Measurements from ENCODE around the gene TIMM10B. TPM values are rescaled to one million over a fixed set of nuclear protein-coding genes. Genes with fewer than 3 reads are reported as not detected.
"Not testable (repeated sequence)": the region's sequence is repeated elsewhere in the genome, so short reads cannot be mapped to it uniquely, and the experiment has no call there.

TIMM10B gene
- total RNA-seq, 2 donors from 2014 or later = 32.7 to 35.1 TPM

DNA sequence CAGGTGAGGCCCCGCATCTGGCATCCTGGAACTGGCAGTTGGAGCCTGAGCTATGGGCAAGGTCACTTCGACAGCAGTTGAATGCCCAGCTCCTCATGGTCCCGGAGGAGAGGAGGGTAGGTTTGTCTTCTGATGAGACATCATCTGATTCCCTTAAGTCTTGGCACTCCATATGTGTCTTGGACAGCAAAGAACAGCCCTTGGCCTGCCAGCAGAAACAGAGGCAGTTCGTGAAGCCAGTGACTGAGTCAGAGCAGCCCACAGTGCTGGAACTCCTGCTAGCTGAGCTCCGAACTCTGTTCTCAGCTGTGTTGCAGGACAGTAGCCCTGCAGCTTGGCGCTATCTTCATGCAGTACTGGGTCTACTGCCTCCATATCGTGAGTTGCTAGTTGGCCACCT lies 16.8 kb downstream of the TIMM10B start:
- no peak overlapping the region for H3K27ac Mint-ChIP-seq
- no peaks in the 10 kb centered on the region for H3K4me1 Mint-ChIP-seq (ENCODE audit: low read depth)
- H3K9me3 Mint-ChIP-seq = no peaks in the 10 kb centered on the region
- no peak for DNase-seq
- H3K36me3 Mint-ChIP-seq (ENCODE audit: insufficient read depth in 2 of 2) = peaks cover 3 to 12% of the 10 kb centered on the region in 2 donors
- peak in 1 of 2 donors; percentile 9 for ATAC-seq (replicated peaks in 1 of 2)
- H3K4me3 Mint-ChIP-seq = no peak overlapping the region
- no peaks in the 10 kb centered on the region for H3K27me3 Mint-ChIP-seq (ENCODE audit: low read depth)

DNA sequence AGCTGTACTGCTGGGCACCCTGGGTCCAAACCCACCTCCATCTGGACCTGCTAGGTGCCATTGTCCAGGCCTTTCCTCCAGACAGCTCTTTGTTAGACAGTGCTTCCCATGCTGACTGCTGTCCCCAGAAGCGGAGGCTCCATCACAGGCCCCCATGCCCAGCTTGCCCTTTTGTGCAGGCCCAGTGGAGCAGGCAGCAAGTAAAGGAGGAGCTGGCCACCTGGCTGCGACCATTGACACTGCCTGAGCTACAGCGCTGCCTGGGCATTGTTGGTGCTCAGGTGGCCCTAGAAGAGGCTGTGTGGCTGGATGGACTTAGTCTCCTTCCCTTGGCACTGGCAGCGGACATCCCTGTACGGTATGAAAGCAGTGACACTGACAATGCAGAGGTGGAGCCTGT lies 17.2 kb downstream of the TIMM10B start:
- Mint-ChIP-seq H3K4me1 (ENCODE audit: low read depth) (no peaks in the 10 kb centered on the region), H3K27ac (no peak overlapping the region), H3K36me3 (ENCODE audit: insufficient read depth in 2 of 2) (peaks cover 3 to 13% of the 10 kb centered on the region in 2 donors), H3K4me3 (no peak overlapping the region), H3K27me3 (ENCODE audit: low read depth) (no peaks in the 10 kb centered on the region), H3K9me3 (no peaks in the 10 kb centered on the region)
- ATAC-seq (replicated peaks in 1 of 2) (peak in 1 of 2 donors; percentile 9), DNase-seq (no peak)

DNA sequence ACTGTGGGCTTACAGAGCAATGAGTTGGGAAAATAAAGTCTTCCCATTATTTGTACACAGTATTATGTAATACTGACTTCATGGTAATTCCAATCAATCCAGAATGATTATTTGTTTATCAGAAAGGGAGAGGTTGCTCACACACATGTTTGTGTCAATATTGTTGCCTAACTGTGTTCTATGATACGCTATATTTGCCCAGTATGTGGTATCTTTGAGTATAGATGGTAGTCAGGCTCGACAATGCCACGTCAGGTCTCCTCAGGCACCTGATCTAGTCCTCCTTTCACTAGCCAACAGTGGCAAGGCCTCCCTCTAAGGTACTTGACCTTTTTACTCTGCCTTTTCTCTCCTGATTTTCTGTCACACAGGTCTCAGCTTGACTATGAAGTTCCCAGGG lies 21.1 kb downstream of the TIMM10B start:
- H3K27me3 Mint-ChIP-seq (ENCODE audit: low read depth) = no peaks in the 10 kb centered on the region
- no peaks in the 10 kb centered on the region for H3K4me1 Mint-ChIP-seq (ENCODE audit: low read depth)
- H3K4me3 Mint-ChIP-seq = no peak overlapping the region
- H3K9me3 Mint-ChIP-seq = no peaks in the 10 kb centered on the region
- no peak for DNase-seq
- ATAC-seq (replicated peaks in 1 of 2) = no peak
- H3K27ac Mint-ChIP-seq = no peak overlapping the region
- peaks cover 5 to 13% of the 10 kb centered on the region in 2 donors for H3K36me3 Mint-ChIP-seq (ENCODE audit: insufficient read depth in 2 of 2)

DNA sequence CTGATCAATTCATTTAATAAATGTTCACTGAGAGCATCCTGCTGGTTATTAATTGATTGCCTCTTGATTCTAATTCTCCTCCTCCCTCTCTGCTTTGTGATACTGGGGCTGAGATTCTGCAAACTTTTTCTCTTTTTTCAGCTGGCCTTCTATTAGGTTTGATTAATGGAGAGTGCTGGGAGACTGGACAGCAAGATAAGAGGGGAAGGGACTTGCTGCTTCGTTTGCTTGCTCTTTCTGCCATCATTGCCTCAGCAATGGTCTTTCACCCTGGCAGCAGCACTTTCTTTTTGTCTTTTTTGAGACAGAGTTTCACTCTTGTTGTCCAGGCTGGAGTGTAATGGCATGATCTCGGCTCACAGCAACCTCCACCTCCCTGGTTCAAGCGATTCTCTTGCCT lies 22.9 kb downstream of the TIMM10B start:
- no peak for ATAC-seq (replicated peaks in 1 of 2)
- Mint-ChIP-seq H3K27ac (no peak overlapping the region), H3K9me3 (no peaks in the 10 kb centered on the region), H3K4me1 (ENCODE audit: low read depth) (no peaks in the 10 kb centered on the region), H3K4me3 (no peak overlapping the region), H3K27me3 (ENCODE audit: low read depth) (no peaks in the 10 kb centered on the region), H3K36me3 (ENCODE audit: insufficient read depth in 2 of 2) (peaks cover 5 to 13% of the 10 kb centered on the region in 2 donors)
- DNase-seq = no peak

DNA sequence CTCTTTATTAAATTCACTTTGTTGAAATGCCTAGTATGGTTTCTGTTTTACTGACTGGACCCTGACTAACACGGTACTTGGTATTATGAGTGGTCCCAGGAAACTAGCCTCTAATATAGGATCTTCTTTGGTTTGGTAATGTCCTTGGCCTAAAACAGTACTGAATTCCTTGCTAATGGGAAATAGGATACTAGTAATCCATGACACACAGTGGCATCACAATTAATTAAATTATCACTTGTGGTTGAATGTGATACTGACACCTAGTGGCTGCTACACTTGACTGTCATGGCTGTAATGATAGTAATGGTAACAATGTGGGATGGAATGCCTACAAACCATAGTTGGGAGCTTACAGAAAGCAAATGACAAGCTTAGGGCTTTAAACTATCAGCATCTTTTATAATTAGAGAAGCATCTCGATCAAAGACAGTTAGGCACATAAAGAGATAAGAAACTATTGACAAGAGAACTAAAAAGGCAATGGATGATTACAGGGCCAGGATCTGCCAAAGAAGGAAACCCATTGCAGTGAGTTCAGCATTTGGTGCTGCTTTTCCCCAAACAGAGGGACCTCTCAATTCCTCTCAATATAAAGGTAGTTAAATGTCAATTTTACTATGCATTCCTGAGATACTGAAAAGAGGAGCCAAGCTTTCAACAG lies 24.4 kb downstream of the TIMM10B start:
- Mint-ChIP-seq H3K9me3 (no peaks in the 10 kb centered on the region), H3K27ac (peak overlapping the region; percentile 22), H3K4me3 (no peak overlapping the region), H3K4me1 (ENCODE audit: low read depth) (no peaks in the 10 kb centered on the region), H3K36me3 (ENCODE audit: insufficient read depth in 2 of 2) (peaks cover 5 to 15% of the 10 kb centered on the region in 2 donors), H3K27me3 (ENCODE audit: low read depth) (no peaks in the 10 kb centered on the region)
- ATAC-seq (replicated peaks in 1 of 2) (peak in 1 of 2 donors; percentile 32), DNase-seq (no peak)

DNA sequence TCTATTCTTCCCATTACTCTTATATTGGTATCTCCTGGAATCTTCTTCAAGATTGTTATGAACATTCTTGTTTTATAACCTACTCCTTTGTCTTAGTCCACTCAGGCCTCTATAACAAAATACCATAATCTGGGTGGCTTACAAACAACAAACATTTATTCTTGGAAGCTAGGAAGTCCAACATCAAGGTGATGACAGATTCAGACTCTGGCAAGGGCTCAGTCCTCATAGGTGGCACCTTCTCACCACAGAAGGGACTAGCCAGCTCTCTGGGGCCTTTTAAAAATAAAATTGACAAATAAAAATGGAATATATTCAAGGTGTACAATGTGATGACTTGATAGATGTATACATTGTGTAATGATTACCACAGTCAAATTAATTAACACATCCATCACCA lies 35.6 kb downstream of the TIMM10B start:
- H3K4me1 Mint-ChIP-seq (ENCODE audit: low read depth) = no peaks in the 10 kb centered on the region
- no peak for ATAC-seq (replicated peaks in 1 of 2)

DNA sequence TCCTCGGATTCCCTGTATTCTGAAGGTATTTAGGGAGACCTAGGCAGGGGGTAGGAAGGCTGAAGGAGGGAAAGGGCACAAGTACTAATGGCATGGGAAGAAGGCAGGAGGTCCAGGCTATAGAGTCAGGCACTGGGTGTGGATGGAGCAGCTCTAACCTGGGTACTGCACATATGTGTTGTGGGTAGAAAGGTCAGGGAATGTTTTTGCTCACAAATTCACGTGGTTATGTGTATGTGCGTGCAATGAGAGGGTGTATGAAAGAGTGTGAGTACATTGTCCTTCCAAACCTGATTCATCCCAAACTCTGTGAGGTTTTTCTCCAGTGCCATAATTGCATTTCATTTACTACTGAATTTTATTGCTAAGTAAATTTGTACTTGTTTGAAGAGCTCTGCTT lies 39.0 kb downstream of the TIMM10B start:
- Mint-ChIP-seq H3K27ac (no peak overlapping the region), H3K36me3 (ENCODE audit: insufficient read depth in 2 of 2) (peaks cover 5 to 17% of the 10 kb centered on the region in 2 donors), H3K9me3 (no peaks in the 10 kb centered on the region), H3K27me3 (ENCODE audit: low read depth) (no peaks in the 10 kb centered on the region), H3K4me1 (ENCODE audit: low read depth) (peaks cover 21% of the 10 kb centered on the region), H3K4me3 (no peak overlapping the region)
- DNase-seq = no peak
- ATAC-seq (replicated peaks in 1 of 2) = no peak

More for the DNA sequence above, 35.6 kb downstream of the TIMM10B start:
- Mint-ChIP-seq H3K27ac (no peak overlapping the region), H3K27me3 (ENCODE audit: low read depth) (no peaks in the 10 kb centered on the region), H3K9me3 (no peaks in the 10 kb centered on the region), H3K4me3 (no peak overlapping the region), H3K36me3 (ENCODE audit: insufficient read depth in 2 of 2) (peaks cover 5 to 20% of the 10 kb centered on the region in 2 donors)
- DNase-seq = no peak

DNA sequence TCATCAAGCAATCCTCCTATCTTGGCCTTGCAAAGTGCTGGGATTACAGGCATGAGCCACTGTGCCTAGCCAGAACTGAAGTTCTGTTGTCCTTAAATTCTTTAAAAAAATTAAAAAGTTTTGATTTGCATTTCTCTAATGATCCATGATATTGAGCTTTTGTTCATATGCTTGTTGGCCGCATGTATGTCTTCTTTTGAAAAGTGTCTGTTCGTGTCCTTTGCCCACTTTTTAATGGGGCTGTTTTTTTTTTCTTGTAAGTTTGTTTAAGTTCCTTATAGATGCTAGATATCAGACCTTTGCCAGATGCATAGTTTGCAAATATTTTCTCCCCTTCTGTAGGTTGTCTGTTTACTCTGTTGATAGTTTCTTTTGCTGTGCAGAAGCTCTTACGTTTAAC lies 40.6 kb downstream of the TIMM10B start:
- H3K4me3 Mint-ChIP-seq; ATAC-seq (replicated peaks in 1 of 2); DNase-seq; H3K27ac Mint-ChIP-seq; H3K36me3 Mint-ChIP-seq (ENCODE audit: insufficient read depth in 2 of 2); H3K9me3 Mint-ChIP-seq; H3K27me3 Mint-ChIP-seq (ENCODE audit: low read depth): not testable (repeated sequence)
- H3K4me1 Mint-ChIP-seq (ENCODE audit: low read depth) = peaks cover 38% of the 10 kb centered on the region

DNA sequence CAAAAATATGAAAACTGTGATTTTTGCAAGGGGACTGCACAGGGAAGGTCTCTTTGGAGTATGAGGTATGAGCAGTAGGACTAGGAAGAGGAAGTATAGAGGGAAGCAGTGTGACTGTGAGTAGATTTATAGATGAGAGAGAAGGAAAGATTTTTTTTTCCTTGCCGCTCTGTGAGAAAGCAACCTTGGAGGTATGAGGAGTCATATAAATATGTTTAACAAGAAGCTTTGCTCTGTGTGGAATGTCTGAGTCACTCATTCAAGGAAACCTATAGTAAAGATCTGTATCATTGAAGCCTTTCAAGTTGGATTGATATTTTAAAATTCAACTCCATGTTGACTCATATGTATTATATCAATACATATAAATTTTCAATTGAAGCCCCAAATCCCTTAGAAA lies 42.0 kb downstream of the TIMM10B start:
- H3K4me3 Mint-ChIP-seq = no peak overlapping the region
- H3K27me3 Mint-ChIP-seq (ENCODE audit: low read depth) = no peaks in the 10 kb centered on the region
- ATAC-seq (replicated peaks in 1 of 2) = peak; percentile 79 to 80
- H3K27ac Mint-ChIP-seq = no peak overlapping the region
- peaks cover 2 to 6% of the 10 kb centered on the region in 2 donors for H3K36me3 Mint-ChIP-seq (ENCODE audit: insufficient read depth in 2 of 2)
- DNase-seq = no peak
- peaks cover 45% of the 10 kb centered on the region for H3K4me1 Mint-ChIP-seq (ENCODE audit: low read depth)
- no peaks in the 10 kb centered on the region for H3K9me3 Mint-ChIP-seq

DNA sequence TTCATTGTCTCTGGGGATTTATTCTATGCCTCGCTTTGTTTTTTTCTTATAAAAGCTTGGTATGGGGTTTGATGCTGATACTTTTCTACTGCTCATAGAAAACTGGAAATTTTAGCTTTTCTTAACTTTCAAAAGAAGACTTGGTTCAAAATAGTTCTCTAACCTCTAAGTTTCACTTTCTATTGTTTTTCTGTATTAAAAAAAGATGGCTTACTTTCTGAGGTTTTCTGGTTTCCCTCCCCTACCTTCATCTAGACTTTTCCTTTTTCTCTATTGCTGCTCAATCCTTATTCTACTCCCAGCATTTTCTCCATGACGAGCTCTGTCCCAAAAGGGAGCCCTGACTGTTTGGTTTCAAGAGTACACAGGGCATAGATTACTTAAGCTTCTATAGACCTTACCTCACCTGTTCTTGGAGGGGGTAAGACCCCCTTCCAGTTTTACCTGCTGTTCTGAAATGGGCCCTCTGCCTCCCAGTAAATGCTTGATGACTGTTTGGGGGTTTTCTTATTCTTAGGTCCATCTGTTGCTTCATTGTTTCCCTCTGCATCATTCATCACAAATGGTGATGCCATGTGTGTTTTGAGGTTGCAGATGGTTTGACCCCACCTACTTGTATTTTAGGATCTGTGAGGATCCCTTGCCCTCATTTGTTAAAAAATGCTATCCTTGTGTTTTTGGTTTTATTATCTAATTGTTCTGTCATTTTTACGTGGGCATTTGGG lies 45.3 kb downstream of the TIMM10B start:
- Mint-ChIP-seq H3K4me3 (peak overlapping the region; percentile 72 to 90), H3K9me3 (no peaks in the 10 kb centered on the region), H3K27ac (peak overlapping the region; percentile 99), H3K27me3 (ENCODE audit: low read depth) (no peaks in the 10 kb centered on the region), H3K36me3 (ENCODE audit: insufficient read depth in 2 of 2) (peaks cover 2 to 3% of the 10 kb centered on the region in 2 donors), H3K4me1 (ENCODE audit: low read depth) (peaks cover 45% of the 10 kb centered on the region)
- ATAC-seq (replicated peaks in 1 of 2) = peak; percentile 43 to 52
- DNase-seq = no peak

DNA sequence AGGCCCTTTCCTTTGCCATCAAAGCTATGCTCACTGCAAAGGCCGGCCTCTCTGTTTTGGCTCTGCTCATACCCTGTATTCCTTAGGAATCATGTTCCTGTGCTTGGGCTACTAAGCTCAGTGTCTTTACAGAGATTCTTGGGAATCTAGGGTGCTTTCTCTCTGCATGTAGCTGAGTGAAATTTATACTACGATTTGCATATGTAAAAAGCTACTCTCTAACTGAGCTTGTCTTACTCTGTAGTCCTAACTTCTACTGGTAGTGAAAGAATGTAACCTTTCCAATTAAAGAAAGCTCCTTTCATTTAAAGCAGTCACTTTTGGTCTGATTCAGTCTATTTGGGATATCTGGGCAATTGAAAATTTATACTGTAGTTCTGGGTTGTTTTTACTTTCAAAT lies 48.0 kb downstream of the TIMM10B start:
- Mint-ChIP-seq H3K4me3 (no peak overlapping the region), H3K36me3 (ENCODE audit: insufficient read depth in 2 of 2) (no peaks in the 10 kb centered on the region), H3K9me3 (no peaks in the 10 kb centered on the region), H3K4me1 (ENCODE audit: low read depth) (peaks cover 34% of the 10 kb centered on the region), H3K27ac (no peak overlapping the region), H3K27me3 (ENCODE audit: low read depth) (no peaks in the 10 kb centered on the region)
- no peak for ATAC-seq (replicated peaks in 1 of 2)
- DNase-seq = no peak

DNA sequence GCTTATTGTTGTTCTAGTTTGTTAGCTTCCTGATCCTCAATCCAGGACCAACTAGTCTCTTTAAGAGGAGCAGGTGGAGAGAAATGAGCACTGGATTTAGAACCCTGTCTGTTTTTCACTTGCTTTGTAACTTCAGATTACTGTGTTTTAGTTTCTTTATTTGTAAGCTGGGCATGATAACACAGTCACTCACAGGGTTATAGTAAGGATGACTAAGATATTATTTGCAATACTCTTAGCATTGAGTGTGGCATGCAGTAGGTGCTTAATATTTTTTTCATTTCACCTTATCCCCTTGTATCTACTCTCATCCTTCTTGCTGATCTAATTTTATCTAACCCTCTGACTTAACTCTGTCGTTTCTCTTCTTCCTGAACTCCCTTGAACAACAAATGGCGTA lies 49.5 kb downstream of the TIMM10B start:
- peaks cover 0 to 2% of the 10 kb centered on the region in 2 donors for H3K36me3 Mint-ChIP-seq (ENCODE audit: insufficient read depth in 2 of 2)
- DNase-seq = no peak
- peaks cover 18% of the 10 kb centered on the region for H3K4me1 Mint-ChIP-seq (ENCODE audit: low read depth)
- H3K27me3 Mint-ChIP-seq (ENCODE audit: low read depth) = no peaks in the 10 kb centered on the region
- no peak overlapping the region for H3K4me3 Mint-ChIP-seq
- H3K27ac Mint-ChIP-seq = no peak overlapping the region
- ATAC-seq (replicated peaks in 1 of 2) = peak in 1 of 2 donors; percentile 63
- no peaks in the 10 kb centered on the region for H3K9me3 Mint-ChIP-seq

DNA sequence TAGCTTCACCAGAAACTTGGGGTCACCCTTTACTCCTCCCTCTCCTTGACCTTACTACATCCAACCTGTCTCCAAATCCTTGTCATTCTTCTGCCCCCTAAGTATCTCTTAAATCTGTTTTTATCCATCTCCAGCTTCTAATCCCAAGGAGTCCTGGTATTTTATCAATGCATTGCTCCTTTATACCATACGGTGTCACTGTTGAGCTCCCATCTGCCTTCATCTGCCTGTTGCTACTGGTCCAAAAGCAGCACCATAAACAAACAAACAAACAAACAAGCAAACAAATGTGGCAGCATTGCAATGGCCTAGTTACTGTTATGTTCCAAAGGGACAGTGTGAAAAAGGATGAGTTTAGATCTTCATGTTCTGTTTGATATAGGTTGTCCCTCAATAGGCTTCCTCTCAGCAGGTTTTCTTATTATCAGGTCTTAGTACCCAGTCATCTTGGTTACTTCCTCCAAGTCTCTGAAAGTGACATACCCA lies 50.0 kb downstream of the TIMM10B start:
- Mint-ChIP-seq H3K4me3 (no peak overlapping the region), H3K9me3 (no peaks in the 10 kb centered on the region), H3K36me3 (ENCODE audit: insufficient read depth in 2 of 2) (peaks cover 0 to 2% of the 10 kb centered on the region in 2 donors), H3K4me1 (ENCODE audit: low read depth) (peaks cover 14% of the 10 kb centered on the region), H3K27ac (no peak overlapping the region), H3K27me3 (ENCODE audit: low read depth) (no peaks in the 10 kb centered on the region)
- ATAC-seq (replicated peaks in 1 of 2) (peak; percentile 41 to 47), DNase-seq (peak in 1 of 2 donors; percentile 12)

Data from activated T-cell treated with anti-CD3 and anti-CD28 coated beads, Interleukin-2, amount 50 U/mL, for 72 hours (primary cell).